Ecto neural progenitor cell (in vitro differentiated cells): ENCODE results near the gene LPP.

Experiments
- DNase-seq: peaks from one replicate; pipeline ENCODE4 v3.0.0-alpha.2; 2018; ENCODE audit warnings: low spot score

Gene LPP

DNA sequence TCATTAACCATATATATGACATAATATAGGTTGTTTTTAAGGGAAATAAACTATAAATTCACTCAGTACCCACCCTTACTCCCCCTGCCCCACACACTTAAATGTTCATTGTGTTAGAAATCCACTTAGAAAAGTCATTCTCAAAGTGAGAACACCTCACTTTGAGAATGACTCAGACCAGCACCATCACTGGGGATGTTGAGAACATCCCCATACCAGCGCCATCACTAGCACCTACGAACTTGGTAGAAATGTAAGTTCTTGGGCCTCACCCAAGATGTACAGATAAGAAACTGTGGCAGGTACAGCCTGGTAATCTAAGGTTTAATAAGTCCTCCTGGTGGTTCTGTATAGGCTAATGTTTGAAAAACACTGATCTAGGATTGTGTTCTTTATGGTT lies 362.6 kb downstream of the LPP start:
- no peak for DNase-seq

DNA sequence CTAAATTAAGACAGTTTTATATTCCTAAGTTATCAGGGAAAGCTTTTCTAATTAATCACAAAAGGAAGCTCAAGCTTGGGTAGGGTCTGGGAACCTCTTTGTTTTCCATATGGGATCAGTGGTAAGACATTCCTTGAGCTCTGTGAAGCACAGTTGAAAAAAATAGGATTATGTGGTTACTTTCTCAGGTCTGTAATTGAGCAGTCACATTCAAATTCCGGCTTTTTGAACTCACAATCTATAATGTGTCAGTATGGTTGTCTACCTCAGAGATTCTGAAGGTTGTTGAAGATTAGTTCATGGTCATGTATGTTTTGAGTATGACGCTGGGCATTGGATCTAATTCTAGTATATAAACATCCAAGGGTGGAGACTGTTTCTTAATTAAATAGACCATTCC lies 364.5 kb downstream of the LPP start:
- DNase-seq = no peak

DNA sequence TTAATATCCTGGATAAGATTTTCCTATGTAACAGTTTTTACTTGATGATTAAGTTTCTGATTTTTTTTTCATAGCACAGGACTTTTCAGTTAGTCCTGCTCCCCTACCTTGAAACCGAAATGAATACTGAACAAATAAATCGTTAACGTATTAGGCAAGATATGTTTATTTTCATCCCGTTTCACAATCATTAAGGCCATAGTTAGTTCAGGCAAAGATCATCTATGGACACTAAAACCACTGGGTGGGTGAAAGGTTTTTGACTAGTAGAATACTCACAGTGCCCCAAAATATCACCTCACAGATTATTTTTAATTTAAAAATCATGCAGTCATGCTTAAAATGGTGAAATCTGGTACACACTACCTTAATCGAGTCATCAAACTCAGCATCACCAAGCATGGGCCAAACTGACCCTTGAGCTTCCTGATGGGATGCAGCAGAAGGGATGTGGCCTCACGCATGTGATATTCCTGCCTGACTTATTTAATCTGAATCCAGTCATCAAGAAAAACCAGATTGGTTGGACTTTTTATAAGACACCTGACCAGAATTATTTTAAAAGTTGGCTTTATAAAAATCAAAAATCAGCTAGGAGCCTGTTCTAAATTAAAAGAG lies 365.0 kb downstream of the LPP start:
- no peak for DNase-seq

DNA sequence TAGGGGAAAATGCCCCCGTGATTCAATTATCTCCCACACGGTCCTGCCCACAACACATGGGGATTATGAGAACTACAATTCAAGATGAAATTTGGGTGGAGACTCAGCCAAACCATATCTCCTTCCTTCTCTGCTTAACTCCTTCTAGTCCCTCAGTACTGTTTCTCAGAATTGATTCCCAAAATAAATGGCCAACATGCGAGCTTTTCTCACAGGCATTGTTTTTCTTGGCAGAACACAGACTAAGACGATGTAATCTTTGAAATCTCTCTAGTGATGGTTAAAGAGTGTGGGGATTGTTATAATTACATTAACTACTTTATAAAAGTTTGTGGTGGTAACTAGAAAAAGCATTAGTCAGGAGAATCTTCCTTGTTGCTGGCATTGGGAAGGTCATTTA lies 366.5 kb downstream of the LPP start:
- no peak for DNase-seq

DNA sequence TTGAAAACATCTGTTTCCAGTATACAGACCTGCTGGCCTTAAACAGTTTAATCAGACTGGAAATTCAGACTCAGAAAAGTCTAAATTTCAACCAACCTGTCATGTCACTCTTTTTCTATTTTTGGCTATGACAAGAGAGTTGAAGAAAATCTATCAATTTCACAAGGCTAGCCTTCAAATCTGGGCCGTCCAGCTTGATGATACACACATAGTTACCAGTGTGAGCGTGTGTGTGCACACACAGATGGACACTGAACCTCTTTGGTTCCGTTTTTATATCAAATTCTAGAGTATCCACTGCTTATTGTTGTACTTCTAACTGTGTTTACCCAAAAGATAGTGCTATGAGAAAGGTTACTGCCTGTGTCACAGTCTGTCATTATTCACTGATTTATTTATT lies 368.2 kb downstream of the LPP start:
- no peak for DNase-seq

DNA sequence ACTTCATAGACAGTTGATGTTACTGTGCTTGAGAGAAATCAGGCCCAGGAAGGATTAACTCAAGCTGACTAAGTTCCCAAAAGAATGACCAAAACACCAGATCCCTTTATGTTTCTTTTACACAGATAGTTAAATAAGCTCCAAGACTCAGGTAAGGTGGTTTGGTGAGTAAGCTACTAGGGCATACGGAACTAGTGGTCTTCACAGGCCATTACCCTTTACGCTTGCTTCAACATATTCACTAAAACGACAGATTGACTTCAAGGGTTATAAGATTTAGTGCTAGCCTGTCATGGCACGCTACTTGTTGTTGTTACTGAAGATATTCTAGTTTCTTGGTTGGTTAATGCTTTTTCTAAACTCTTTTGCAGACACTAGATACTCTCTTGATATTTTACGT lies 369.3 kb downstream of the LPP start:
- no peak for DNase-seq

DNA sequence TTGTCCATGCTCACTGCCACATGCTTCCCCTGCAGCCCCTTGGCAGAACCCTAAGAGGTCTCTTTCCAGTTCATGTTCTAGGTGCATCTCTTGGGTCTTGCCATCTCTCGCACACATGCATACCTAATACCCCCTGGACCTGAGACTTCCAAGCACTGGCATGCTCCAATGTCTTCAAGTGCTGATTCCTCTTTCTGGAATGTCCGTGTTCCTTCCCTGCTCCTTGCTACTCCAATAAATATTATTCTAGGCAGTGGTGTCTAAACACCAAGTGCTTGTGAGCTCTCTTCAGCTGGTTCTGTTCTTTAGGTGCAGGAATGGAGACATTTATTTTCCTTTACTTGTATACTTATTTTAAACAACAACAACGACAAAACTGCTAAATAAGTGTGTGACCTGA lies 370.1 kb downstream of the LPP start:
- no peak for DNase-seq

DNA sequence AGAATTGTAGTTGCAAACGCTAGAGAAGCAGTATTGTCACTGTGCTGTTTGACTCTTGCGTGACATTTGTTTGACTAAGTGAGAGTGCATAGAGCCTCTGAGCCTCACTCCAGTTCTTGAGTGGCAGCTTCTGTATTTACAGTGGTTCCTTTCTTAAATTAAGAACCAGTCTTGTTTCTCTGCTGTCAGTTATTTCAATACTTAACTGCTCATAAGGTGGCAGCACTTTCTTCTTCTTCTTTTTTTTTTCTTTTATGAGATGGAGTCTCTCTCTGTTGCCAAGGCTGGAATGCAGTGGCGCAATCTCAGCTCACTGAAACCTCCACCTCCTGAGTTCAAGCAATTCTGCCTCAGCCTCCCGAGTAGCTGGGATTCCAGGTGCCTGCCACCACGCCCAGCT lies 372.1 kb downstream of the LPP start:
- no peak for DNase-seq

DNA sequence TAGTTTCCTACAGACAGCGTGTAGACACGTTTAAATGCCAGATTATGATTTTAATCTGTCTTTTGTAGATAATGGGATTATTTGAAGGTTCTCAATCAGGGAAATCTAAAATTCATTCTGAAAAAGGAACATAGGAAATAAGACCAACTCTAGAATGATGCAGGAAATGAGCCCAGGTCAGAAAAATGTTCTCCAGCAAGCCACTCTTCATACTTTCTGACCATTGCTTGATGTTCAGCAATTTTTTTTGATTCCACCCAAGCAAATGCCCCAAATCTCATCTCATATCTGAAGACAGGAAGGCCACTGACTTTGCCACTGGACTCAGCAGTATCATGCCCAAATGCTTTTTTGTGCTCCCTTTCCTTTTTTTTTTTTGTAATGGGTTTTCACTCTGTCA lies 373.4 kb downstream of the LPP start:
- no peak for DNase-seq

DNA sequence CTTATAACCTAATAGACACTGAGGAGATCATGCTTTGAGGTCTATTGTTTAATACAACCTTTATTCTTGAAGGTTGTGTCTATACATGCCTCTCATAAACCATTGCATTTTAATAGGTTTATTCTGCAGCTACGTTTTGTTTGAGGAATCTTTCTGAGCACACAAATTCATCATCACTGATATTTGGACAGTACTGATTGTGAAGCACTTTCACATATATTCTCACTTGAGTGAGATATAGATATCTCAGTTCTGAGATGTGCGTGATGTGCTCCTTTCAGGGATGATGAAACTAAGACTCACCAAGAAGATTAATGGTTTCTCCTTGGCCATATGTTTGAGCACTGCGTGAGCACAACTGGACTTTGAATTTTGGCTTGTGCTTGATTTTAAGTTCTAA lies 374.4 kb downstream of the LPP start:
- DNase-seq = no peak

DNA sequence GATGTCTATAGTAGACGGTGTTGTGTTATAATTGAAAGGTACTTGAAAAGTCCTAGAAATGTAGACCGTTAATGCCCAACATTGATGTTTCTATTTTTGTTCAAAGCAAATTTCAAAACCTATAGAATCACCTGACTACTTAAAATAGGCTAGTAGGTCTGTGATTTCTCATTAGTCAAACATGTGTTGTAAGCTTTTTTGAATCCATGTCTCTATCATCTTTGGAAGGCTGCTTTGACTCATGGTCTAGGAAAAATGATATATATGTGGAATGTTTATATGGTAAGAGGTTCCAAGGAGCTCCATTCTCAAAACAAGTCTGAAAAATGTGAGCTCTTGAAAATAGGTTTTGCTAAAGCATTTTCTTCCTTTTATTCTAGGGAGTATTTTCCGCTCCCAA lies 375.3 kb downstream of the LPP start:
- no peak for DNase-seq

DNA sequence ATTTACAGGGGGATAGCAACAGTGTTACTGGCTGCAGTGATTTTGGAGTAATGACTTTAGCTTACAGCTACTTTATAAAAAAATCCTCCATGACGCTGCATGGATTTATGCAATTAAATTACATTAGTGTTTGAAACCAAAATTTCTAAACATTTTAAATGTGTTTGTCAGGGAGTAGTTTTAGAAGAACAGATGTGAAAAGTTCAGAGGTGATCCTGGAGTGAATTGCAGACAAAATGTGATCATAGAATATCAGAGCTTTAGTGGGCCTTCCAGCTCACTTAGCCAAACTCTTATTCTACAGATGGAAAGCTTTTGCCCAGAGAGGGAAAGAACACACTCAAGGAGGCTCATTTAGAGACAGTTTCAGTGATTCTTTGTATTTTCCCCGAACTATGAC lies 376.3 kb downstream of the LPP start:
- no peak for DNase-seq

DNA sequence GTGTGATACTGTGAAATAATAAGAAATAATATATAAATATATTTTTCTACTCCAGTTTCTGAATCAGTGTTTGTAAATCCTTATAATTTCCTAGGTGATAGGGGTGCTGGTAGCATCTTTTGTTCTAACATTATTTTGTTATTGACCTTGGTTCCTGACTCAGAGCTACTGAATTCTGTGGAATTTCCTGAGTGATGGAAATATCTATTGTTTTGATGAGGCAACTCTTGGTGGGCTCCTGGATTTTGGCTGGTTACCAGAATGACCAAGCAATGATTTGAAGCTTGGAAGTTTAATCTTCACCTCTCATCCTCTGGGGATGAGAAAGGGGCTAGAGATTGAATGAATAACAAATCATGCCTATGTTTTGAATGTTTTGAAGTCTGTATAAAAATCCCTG lies 377.3 kb downstream of the LPP start:
- no peak for DNase-seq

DNA sequence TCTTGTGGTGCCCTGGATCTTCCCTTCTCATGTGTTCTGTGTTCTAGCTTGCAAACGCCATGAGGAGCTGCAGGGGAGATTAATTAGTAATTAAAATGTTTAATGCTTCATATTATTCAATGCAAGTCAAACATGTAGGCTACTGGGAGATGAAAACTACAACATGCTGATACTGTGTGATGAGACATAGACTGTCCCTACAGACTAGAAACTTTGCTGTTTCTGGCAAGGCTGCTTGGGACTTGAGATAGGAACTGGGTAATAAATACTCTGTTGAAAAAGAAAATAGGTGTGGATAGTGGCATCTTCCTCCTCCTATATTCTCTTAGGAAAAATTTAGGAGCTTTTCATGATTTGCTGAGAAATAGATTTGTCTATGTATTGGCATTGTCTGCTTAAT lies 379.2 kb downstream of the LPP start:
- no peak for DNase-seq

DNA sequence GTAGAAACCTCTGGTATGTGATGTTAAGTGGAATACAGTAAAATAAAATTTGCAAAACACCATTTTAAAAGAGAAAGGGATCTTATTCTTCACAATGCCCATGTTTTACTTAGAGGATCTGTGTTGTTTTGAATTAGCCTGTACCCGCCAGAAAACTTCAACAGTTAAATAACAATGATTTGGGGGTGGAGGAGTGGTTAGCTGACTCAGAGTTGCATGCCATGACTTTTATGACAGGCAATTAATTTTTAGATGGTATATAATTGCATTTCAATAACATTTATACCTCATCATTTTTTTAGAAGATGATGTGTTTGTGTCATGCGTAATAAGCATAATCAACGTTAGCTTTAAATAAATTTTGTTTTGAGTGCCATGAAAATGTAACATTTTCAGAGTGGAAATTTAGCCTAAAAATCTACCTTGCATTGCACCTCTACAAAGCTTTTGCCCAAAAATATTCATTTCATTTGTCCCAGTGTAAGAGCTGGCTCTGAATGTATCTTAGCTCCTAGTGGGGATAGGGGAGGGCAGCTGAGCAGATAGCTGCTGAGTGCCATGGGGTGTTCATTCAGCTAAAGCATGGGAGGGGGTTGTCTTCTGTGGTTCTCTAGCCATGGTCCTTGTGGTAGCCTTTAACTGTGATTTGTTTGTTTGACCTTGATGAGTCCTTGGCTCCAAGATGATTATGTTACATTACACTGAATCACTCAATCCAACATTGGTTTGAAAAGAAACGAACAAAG lies 379.8 kb downstream of the LPP start:
- no peak for DNase-seq

DNA sequence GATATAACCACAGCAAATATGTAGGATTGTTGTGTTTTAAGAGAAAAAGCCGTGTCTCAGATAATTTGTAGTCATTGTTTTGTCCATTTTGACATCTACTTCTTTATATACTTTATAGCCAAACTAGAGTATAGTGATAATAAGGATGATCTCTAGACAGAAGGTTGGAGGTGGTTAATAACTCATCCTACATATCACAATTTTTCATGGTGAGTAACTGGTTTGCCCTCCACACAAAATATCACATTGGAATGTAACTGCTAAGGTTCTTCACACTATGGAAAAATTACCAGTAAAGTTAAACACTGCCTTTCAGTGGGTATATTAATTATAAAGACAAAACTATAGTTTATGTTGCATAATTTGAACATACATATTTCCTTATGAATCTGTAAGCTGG lies 380.7 kb downstream of the LPP start:
- no peak for DNase-seq

DNA sequence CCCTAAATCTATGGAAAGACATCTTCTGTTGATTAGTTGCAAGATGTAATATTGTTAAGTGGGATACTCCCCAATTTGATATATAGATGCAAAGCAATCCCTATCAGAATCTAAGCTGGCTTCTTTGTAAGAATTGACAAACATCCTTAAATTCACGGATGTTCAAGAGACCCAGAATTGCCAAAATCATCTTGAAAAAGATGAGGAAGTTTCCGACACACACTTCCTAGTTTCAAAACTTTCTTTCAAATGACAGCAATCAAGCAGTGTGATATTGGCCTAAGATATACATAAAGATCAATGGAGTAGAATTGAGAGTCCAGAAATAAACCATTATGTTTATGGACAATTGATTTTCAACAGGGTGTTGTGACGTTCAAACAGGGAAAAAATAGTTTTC lies 383.6 kb downstream of the LPP start:
- no peak for DNase-seq

DNA sequence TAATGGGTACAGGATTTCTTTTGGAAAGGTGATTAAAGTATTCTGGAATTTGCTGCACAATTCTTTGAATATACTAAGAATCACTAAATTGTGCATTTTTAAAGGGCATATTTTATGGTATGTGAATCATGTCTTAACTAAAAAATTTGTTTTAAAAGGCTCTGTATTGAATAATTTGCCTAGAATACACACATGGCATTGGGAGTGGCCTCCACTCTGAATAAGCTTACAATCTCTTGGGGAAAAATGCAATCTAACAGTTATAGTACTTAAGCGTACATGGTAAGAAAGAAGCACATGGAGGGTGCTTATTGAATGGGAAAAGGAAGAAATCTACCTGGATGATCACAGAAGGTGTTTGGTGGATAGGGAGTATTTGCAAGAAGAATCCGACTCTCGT lies 385.1 kb downstream of the LPP start:
- DNase-seq = no peak

DNA sequence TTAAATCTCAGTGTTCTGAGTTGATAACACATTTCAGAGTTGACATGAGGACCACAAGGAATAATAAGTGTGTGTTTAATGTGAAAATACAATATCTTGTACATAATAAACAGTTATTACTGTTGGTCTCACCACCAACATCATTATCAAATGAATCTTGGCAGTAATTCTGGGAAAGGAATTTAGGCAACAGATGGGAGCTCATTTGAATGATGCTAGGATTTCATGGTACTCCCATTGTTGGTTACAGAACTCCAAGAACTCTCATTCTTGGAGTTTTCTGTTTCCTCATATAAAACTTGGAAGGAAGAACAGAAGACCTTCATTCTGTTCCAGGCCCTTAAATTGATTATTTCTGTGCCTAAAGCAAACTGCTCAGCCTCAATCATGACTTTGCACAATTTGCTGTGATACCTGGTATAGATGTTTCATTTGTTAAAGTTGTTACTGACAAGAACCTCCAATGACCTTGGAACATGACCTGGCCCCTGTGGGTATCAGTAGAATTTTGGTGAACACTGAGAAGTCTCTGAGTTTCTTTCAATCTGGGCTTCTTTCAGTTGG lies 385.8 kb downstream of the LPP start:
- DNase-seq = no peak

DNA sequence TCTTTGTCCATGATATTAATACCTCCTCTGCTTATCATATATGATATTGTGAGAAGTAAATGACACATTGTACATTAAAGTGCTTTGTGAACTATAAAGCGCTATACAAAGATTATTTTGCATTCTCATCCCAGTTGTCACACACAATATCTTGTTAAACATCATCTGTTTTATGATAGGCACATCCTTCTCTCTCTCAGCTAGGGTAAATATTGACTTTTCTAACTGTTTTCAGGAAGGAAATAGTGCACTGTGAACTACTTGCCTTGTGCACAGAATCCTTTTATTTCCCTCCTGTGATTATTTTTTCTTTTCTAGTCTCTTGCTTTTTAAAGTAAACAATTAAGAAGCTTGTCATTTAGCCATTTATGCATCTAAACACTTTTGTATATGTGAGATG lies 388.2 kb downstream of the LPP start:
- DNase-seq = no peak

DNA sequence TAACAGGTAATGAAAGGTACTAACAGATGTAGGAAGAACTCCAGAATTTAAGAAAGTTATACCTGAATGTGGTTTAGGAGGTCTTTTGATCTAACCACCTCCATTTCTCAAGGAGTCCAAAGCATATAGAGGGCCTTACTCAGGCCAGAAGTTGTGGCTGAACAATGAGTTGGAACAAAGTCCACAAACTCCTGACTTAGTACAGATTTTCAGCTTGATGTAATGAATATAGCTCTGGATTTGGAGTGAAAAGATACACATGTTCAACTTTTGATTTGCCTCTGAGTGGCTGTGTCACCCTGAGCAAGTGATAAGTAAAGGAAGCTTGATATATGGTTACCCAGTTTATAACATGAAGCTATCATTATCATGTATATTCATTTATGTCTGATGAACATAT lies 390.1 kb downstream of the LPP start:
- DNase-seq = no peak

DNA sequence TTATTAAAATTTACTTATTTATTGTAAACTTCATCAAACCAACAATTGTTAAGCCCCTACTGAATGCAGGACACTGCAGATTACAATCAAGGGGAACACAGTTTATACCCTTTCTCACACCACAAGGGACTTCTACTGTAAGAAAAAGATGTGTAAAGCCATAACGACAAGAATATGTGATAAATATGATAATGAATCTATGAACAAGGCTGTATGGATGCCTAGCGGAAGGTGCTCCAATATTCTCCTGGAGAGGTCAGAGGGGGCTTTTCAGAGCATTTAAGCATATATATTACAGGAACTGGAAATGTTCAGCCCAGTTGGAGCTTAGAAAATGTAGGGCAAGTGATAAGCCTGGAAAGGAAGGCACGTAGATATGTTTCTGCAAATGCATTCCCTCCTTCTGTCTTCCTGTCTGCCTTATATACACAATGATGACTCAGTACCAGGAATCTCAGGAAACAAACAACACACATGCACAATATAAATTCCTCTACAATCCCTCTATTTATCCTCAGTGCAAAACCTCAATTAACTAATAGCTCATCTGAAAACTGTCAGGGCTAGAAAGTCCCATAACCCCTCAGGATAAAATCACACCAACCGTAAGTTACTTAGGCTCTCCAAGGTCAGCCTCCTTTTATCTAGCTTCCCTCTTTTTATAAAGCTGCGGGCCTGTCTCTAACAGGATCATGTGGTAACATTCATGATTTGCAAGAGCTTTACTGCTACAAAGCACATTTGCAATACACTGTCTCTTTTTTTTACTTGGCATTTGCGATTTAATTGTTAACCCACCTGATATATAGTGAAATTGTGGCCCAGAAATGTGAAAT lies 393.1 kb downstream of the LPP start:
- no peak for DNase-seq

DNA sequence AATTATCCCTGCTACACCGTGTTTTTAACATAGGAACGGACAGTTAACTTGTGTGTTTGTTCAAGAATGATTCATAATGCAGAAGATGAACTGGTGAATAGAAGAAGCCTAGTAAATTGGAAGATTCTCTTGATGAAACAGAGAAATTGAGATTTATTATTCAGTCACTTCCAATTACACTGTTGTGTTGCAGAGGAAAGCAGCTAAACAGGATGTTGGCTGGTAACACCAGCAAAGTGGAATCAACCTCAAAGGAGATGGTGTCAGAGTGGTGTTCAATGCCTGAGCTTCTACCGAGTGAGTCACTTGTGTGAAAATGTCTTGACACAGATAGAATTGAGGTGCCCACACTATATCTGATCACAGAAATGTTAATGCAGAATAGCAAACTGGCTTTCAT lies 399.6 kb downstream of the LPP start:
- no peak for DNase-seq
